Right lung (tissue), 10 donors: Measurements from ENCODE around the gene IFNG. TPM values are rescaled to one million over a fixed set of nuclear protein-coding genes. Genes with fewer than 3 reads are reported as not detected.
"Not testable (repeated sequence)": the region's sequence is repeated elsewhere in the genome, so short reads cannot be mapped to it uniquely, and the experiment has no call there.

Experiments used
- DNase-seq, 2 donors: peaks; one replicate each; pipeline ENCODE4 v3.0.0-alpha.2; 2013
- long read RNA-seq, 8 donors: transcript quantifications; one replicate each; lab custom pipeline, GENCODE V29; 2026
- polyA plus RNA-seq, 5 donors: library from polyadenylated mRNA; unstranded; fragments of 120-200 nt; gene quantifications; one replicate each; pipeline versions ENCODE4 v1.2.1 to v1.2.3, GENCODE V29; 2013; ENCODE audit warnings: inconsistent platforms in 1 of 5, low replicate concordance in 1 of 5; ENCODE audit not compliant: insufficient read length in 5 of 5, insufficient read depth in 1 of 5

Gene IFNG
- polyA plus RNA-seq = under 1 TPM in 1 of 5 donors, not detected in 4; 0.12 TPM
- long read RNA-seq, donor 1 = 0 reads
- long read RNA-seq, donor 2 = 0 reads
- long read RNA-seq, donor 3 = 0 reads
- long read RNA-seq, donor 4 = 0 reads
- long read RNA-seq, donor 5 = 0 reads
- long read RNA-seq, donor 6 = 0 reads
- long read RNA-seq, donor 7 = 0 reads
- long read RNA-seq, donor 8 = 0 reads

- no peak for DNase-seq
Observed at GRCh38 chr12:68159681-68160304, at the start of gene IFNG. IFNG (minus strand) TSS chr12:68159740; CDS start chr12:68159615, 125 bp downstream.

GRCh38 chr12:68209048-68209728 lies 49.6 kb upstream of the IFNG start:
- not testable (repeated sequence) for DNase-seq

- DNase-seq = no peak
Observed at GRCh38 chr12:68207276-68207675, 47.7 kb upstream of the IFNG start.

- DNase-seq = no peak
Observed at GRCh38 chr12:68206446-68206845, 46.9 kb upstream of the IFNG start.

GRCh38 chr12:68203460-68203875 lies 43.9 kb upstream of the IFNG start:
- DNase-seq = no peak

- no peak for DNase-seq
Observed at GRCh38 chr12:68200854-68201253, 41.3 kb upstream of the IFNG start.

- no peak for DNase-seq
Observed at GRCh38 chr12:68199127-68199526, 39.6 kb upstream of the IFNG start.

GRCh38 chr12:68198507-68199086 lies 39.1 kb upstream of the IFNG start:
- DNase-seq = no peak

GRCh38 chr12:68190301-68190700 lies 30.8 kb upstream of the IFNG start:
- DNase-seq = no peak

GRCh38 chr12:68189821-68190242 lies 30.3 kb upstream of the IFNG start:
- DNase-seq = no peak

- DNase-seq = no peak
Observed at GRCh38 chr12:68185598-68185997, 26.1 kb upstream of the IFNG start.

- no peak for DNase-seq
Observed at GRCh38 chr12:68180792-68181744, 21.5 kb upstream of the IFNG start.

- no peak for DNase-seq
Observed at GRCh38 chr12:68178774-68179439, 19.4 kb upstream of the IFNG start.

GRCh38 chr12:68178184-68178583 lies 18.6 kb upstream of the IFNG start:
- DNase-seq = no peak

- DNase-seq = no peak
Observed at GRCh38 chr12:68177562-68177961, 18.0 kb upstream of the IFNG start.

- DNase-seq = no peak
Observed at GRCh38 chr12:68176257-68176656, 16.7 kb upstream of the IFNG start.

GRCh38 chr12:68175557-68176061 lies 16.1 kb upstream of the IFNG start:
- DNase-seq = no peak

GRCh38 chr12:68174761-68175160 lies 15.2 kb upstream of the IFNG start:
- DNase-seq = not testable (repeated sequence)

GRCh38 chr12:68173792-68174191 lies 14.3 kb upstream of the IFNG start:
- DNase-seq = no peak

- no peak for DNase-seq
Observed at GRCh38 chr12:68170726-68171125, 11.2 kb upstream of the IFNG start.
